ENCODE results near the gene CRYL1.

Gene CRYL1

DNA sequence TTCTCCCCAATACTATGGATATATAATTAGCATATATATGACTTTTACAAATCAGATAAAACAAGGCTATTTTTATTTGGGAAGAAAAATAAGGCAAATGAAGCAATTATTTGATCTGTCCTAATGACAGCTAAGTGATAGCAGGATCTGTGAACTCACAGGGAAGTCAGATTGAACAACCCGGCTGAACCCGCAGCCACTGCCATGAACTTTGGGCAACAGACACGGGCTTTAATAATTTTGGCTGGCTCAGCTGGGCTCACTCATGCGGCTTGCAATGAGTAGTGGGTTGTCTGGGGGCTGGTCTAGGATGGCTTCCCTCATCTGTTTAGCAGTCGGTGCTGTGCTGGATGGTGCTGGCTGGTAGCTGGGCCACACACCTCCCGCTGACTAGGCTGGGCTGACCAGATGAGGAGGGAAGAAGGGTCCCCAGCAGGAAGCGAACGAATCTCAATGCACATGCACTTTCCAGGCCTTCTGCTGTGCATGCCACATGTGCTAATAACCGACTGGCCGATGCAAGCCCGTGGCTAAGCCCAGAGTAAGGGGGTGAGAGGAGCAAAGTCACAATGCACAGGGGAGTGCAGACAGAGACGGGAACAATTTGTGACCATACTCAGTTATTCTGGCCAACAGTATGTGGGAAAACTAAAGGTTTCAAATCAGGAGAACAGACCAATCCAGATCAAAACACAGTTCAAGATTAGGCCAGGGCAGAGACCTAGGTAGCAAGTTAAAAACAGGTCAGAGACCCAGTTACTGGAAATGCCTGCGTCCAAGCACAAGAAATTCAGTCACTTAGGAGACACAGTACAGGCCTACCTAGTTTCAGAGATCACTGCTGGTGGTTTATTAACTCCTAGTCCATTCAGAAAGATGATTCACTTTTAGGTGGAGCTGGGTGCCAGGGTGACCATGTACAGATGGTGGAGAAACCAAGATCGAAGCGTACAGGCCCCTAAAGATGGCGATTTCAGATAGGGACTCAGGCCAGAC is 22.3 kb downstream of the CRYL1 start:
- no peak for DNase-seq (ENCODE audit: low read depth in 2 of 2)
- TF ChIP-seq, protein P1, sequence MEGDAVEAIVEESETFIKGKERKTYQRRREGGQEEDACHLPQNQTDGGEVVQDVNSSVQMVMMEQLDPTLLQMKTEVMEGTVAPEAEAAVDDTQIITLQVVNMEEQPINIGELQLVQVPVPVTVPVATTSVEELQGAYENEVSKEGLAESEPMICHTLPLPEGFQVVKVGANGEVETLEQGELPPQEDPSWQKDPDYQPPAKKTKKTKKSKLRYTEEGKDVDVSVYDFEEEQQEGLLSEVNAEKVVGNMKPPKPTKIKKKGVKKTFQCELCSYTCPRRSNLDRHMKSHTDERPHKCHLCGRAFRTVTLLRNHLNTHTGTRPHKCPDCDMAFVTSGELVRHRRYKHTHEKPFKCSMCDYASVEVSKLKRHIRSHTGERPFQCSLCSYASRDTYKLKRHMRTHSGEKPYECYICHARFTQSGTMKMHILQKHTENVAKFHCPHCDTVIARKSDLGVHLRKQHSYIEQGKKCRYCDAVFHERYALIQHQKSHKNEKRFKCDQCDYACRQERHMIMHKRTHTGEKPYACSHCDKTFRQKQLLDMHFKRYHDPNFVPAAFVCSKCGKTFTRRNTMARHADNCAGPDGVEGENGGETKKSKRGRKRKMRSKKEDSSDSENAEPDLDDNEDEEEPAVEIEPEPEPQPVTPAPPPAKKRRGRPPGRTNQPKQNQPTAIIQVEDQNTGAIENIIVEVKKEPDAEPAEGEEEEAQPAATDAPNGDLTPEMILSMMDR (IDR thresholded peaks at IDR 0.05; ENCODE audit: low read depth, low read length), result no peak
- no peak overlapping the region for H3K4me3 ChIP-seq (replicated peaks in 1 of 2; ENCODE audit: low read depth in 2 of 2, low read length in 2 of 2)

DNA sequence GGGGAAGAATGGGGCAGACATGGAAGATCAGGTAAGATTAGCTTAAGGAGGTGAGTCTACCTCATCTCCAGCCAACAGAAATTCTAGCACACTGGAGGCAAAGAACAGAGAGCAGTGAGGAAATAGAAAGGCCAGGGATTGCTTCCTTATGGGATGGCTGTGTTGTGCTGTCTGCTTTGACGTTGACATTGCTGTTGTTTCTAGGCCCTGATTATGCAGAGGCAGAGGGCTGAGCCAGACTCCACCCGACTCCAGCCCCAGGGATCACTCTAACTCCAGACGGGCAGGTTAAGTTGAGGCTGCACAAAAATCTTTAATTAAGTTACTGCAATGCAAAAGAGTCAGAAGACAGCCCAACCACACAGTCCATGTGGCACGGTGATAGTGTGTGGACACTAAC is 24.1 kb downstream of the CRYL1 start:
- no peak overlapping the region for H3K4me3 ChIP-seq (replicated peaks in 1 of 2; ENCODE audit: low read depth in 2 of 2, low read length in 2 of 2)
- TF ChIP-seq, protein P1 (IDR thresholded peaks at IDR 0.05; ENCODE audit: low read depth, low read length), result no peak
- DNase-seq (ENCODE audit: low read depth in 2 of 2), result no peak

DNA sequence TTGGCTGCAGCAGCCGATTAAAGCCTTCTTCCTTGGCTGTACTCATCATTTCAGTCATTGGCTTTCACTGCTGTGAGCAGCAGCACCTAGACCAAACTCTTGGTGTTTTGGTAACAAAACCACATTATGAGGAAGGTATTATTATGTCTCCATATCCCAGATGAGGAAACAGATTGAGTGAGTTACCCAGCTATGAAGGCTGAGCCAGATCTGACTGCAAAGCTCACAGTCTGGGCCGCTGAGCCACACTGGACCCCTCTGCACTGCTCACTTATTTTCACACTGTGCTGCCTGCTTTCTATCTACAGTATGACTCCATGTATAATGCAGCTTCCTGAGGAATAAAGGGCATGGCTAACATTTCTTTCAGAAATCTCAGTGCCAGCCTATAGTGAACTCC is 24.5 kb downstream of the CRYL1 start:
- TF ChIP-seq, protein P1 (IDR thresholded peaks at IDR 0.05; ENCODE audit: low read depth, low read length), result no peak
- DNase-seq (ENCODE audit: low read depth in 2 of 2), result no peak
- H3K4me3 ChIP-seq (replicated peaks in 1 of 2; ENCODE audit: low read depth in 2 of 2, low read length in 2 of 2), result no peak overlapping the region

- TF ChIP-seq, protein P1 (IDR thresholded peaks at IDR 0.05; ENCODE audit: low read depth, low read length), result no peak
- no peak overlapping the region for H3K4me3 ChIP-seq (replicated peaks in 1 of 2; ENCODE audit: low read depth in 2 of 2, low read length in 2 of 2)
- peak in 1 of 2 donors; percentile 37 for DNase-seq (ENCODE audit: low read depth in 2 of 2)
These were observed 25.7 kb downstream of the CRYL1 start for GRCh38 chr13:20499986-20500385.

DNA sequence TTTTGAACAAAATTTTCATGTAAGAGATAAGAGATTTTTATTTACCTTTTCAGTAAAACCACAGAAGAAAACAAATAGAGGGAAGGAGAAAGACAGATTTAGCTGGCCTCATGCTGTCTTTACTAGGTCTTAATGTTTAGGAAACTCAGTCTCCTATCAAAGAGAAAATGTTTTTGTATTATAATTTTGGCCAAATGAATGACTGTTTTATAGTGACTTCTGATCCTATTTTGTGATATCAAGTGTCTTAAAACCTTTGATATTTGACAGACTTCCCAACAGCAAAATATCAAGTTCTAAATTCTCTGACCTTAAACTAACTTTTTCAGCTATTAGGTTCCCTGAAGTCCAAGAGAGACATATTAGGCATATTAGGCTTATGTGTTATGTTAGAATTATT is 27.0 kb downstream of the CRYL1 start:
- no peak overlapping the region for H3K4me3 ChIP-seq (replicated peaks in 1 of 2; ENCODE audit: low read depth in 2 of 2, low read length in 2 of 2)
- TF ChIP-seq, protein P1 (IDR thresholded peaks at IDR 0.05; ENCODE audit: low read depth, low read length), result no peak
- no peak for DNase-seq (ENCODE audit: low read depth in 2 of 2)

GRCh38 chr13:20498129-20498528 is 27.5 kb downstream of the CRYL1 start:
- TF ChIP-seq, protein P1 (IDR thresholded peaks at IDR 0.05; ENCODE audit: low read depth, low read length), result no peak
- DNase-seq (ENCODE audit: low read depth in 2 of 2), result no peak
- H3K4me3 ChIP-seq (replicated peaks in 1 of 2; ENCODE audit: low read depth in 2 of 2, low read length in 2 of 2), result no peak overlapping the region
